HepG2 (cell line): Measurements from ENCODE around the gene IL1RAPL2.

Source experiments
- ARHGAP35 ChIP-seq: sonication (generic); formaldehyde crosslinking; IDR thresholded peaks from 2 replicates; pipeline ENCODE4 v1.9.0; 2022; ENCODE audit warnings: mild to moderate bottlenecking, inconsistent platforms, moderate library complexity, missing genetic modification reagents, borderline replicate concordance
- CBX2 ChIP-seq, 2 experiments: fragments of 200-600 bp in 1 of 2; sonication (generic); formaldehyde crosslinking in 1 of 2; IDR thresholded peaks; 2 replicates each; pipeline versions ENCODE4 v1.7.0 to v1.8.1; 2018 to 2022; ENCODE audit warnings: low read depth in 2 of 2, low read length in 1 of 2, mild to moderate bottlenecking in 1 of 2, missing genetic modification reagents in 1 of 2
- HMG20A ChIP-seq: IDR thresholded peaks from 2 replicates; pipeline ENCODE4 v1.6.1; 2016; ENCODE audit warnings: borderline replicate concordance
- NR2F6 ChIP-seq, 2 experiments: IDR thresholded peaks; 2 replicates each; pipeline ENCODE4 v1.6.1; 2016; ENCODE audit warnings: antibody characterized with exemption in 1 of 2, mild to moderate bottlenecking in 1 of 2
- PAX8 ChIP-seq: sonication (generic); formaldehyde crosslinking; IDR thresholded peaks from 2 replicates; pipeline ENCODE4 v1.8.0; 2022; ENCODE audit warnings: mild to moderate bottlenecking, missing genetic modification reagents, borderline replicate concordance
- ZNF460 ChIP-seq: sonication (generic); formaldehyde crosslinking; IDR thresholded peaks from 2 replicates; pipeline ENCODE4 v1.5.1; 2020; ENCODE audit warnings: missing genetic modification reagents, mild to moderate bottlenecking, borderline replicate concordance
- ZNF589 ChIP-seq: sonication (generic); formaldehyde crosslinking; conservative IDR thresholded peaks from 2 replicates; pipeline ENCODE4 v1.8.0; 2022; ENCODE audit warnings: mild to moderate bottlenecking, moderate library complexity, missing genetic modification reagents
- ZZZ3 ChIP-seq: sonication (generic); formaldehyde crosslinking; IDR thresholded peaks from 2 replicates; pipeline ENCODE4 v1.4.0; 2020; ENCODE audit warnings: missing genetic modification reagents, mild to moderate bottlenecking, borderline replicate concordance

DNA sequence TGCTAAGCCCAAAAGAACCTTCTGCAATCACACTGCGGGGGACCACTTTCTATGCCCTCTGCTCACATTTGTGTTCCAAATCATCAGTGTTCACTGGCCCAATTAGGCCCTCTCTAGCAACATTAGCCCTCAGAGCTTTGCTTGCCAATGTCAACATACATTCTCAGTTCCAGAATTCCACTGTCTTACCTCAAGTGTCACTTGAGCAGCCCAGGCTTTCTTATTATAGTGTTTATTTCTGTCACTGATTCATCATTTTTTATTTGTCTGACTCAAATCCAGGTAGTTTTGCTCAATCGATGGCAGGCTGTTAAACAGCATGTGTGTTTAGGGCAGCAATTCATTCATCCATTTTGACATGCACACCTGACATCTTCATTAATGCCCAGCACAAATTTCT lies 363.3 kb downstream of the IL1RAPL2 start:
- TF ChIP-seq ZNF460 (no peak), ARHGAP35 (CRISPR knock-in tag) (no peak), CBX2 (IDR thresholded peaks at IDR 0.05; ENCODE audit: low read depth, low read length) (no peak), CBX2 (CRISPR knock-in tag; IDR thresholded peaks at IDR 0.05; ENCODE audit: low read depth) (no peak), ZZZ3 (CRISPR knock-in tag) (no peak), ZNF589 (CRISPR knock-in tag) (no peak), HMG20A (CRISPR knock-in tag) (no peak), NR2F6 (IDR thresholded peaks at IDR 0.05) (no peak), NR2F6 (CRISPR knock-in tag; IDR thresholded peaks at IDR 0.05) (no peak), PAX8 (CRISPR knock-in tag) (no peak)
